Measurements from ENCODE around the gene TBCK.

DNA sequence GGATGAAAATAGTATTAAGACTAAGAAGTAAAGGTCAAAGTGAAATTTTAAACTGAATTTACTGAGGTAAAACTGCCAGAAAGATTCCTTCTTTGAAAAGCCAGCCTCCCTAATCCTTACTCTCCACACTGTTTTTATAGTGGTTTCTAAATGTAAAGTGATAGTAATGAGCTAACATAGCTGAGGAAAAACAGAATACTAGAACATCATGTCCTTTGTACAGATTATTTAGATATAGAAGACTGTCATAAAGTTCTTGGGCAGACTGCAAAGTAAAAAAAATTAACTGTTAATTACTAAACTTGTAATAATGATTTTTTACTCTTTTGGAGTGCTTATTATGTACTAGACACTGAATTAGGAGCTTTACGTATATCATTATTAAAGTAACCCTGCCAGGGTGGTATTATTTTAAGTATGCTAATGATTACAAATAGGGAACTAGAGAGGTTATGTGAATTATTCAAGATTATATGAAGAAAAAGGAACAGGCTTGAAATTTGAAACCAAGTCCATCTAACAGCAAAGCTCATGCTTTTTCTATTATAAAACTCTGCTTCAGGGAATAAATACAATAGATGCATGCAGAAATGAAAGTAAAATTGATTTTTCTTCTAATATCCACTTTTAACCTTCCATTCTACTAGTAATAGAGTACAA lies 150.5 kb downstream of the TBCK start:
- TF ChIP-seq POLR2A (IDR thresholded peaks at IDR 0.05) (no peak), CTCF (IDR thresholded peaks at IDR 0.05) (no peak)

Data from lower leg skin (tissue), 3 donors.